ENCODE data around the gene EPHA10.

The EPHA10 gene

GRCh38 chr1:37732111-37732780 is 32.7 kb downstream of the EPHA10 start:
- DNase-seq, result no peak

- no peak for DNase-seq
These were observed 33.5 kb downstream of the EPHA10 start for GRCh38 chr1:37731312-37732019.

GRCh38 chr1:37730376-37730775 is 34.5 kb downstream of the EPHA10 start:
- DNase-seq, result no peak

- no peak for DNase-seq
These were observed 36.5 kb downstream of the EPHA10 start for GRCh38 chr1:37728416-37728815.

- DNase-seq, result no peak
These were observed 38.0 kb downstream of the EPHA10 start for GRCh38 chr1:37726751-37727585.

- DNase-seq, result no peak
These were observed 38.9 kb downstream of the EPHA10 start for GRCh38 chr1:37725851-37726613.

GRCh38 chr1:37724575-37724974 is 40.3 kb downstream of the EPHA10 start:
- no peak for DNase-seq

- no peak for DNase-seq
These were observed 41.4 kb downstream of the EPHA10 start for GRCh38 chr1:37723390-37724078.

- no peak for DNase-seq
These were observed 41.9 kb downstream of the EPHA10 start for GRCh38 chr1:37723072-37723389.

GRCh38 chr1:37722181-37723071 is 42.5 kb downstream of the EPHA10 start:
- no peak for DNase-seq

GRCh38 chr1:37721565-37721964 is 43.4 kb downstream of the EPHA10 start:
- DNase-seq, result no peak

- DNase-seq, result no peak
These were observed 44.4 kb downstream of the EPHA10 start for GRCh38 chr1:37720231-37721130.

- no peak for DNase-seq
These were observed 45.2 kb downstream of the EPHA10 start for GRCh38 chr1:37719572-37720195.

- no peak for DNase-seq
These were observed 45.9 kb downstream of the EPHA10 start for GRCh38 chr1:37718901-37719571.

- no peak for DNase-seq
These were observed 46.6 kb downstream of the EPHA10 start for GRCh38 chr1:37718181-37718900.

- no peak for DNase-seq
These were observed 47.3 kb downstream of the EPHA10 start for GRCh38 chr1:37717631-37718030.

GRCh38 chr1:37716321-37716720 is 48.6 kb downstream of the EPHA10 start:
- DNase-seq, result no peak

- no peak for DNase-seq
These were observed 50.2 kb downstream of the EPHA10 start for GRCh38 chr1:37714689-37715088.

- DNase-seq, result no peak
These were observed 50.7 kb downstream of the EPHA10 start for GRCh38 chr1:37714226-37714625.

Data from NCI-H187 treated with DMSO at 0.1 percent for 48 hours (cell line).